DMS153 (cell line): ENCODE data around the gene ARHGEF26.

Source experiments
- DNase-seq: peaks from one replicate; lab custom pipeline; 2025; lab: John Stamatoyannopoulos, UW

The ARHGEF26 gene

DNA sequence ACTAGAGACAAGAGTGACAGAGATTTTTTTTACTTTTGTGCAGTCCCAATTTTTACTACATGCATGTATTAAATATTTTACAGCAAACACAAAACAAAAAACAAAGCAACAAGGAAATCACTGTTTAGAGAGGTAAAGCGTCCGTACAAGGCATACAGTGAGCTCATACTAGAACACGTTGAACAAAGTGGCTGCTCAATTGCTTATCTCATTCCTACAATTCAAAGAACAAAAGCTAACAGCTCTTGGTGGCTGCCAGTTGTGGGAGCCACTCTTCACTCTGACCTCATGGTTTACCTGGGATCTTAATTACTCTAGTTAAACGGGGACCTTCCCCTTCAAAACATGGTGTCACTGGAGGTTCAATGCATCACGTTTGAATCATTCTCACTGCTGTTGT is 7.6 kb upstream of the ARHGEF26 start:
- DNase-seq: no peak

GRCh38 chr3:154115332-154115731 is 5.9 kb upstream of the ARHGEF26 start:
- DNase-seq: no peak

DNA sequence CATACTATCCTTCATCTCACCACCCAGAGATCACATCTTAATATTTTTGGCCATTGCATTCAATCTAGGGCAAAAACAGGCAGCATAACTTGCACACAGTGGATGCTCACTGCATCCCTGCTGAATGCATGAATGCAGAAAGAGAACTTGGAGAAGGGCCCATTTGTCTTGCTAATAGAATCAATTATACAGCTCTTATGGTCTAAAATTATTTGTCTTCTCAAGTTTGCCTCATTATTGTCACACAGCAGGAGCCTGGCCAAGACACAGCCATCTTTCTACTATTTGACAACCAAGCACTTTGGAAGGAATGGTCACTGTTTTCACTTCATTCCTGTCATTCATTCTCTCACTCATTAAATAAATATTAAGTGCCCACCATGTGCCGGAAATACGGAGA is 1.2 kb upstream of the ARHGEF26 start:
- no peak for DNase-seq

DNA sequence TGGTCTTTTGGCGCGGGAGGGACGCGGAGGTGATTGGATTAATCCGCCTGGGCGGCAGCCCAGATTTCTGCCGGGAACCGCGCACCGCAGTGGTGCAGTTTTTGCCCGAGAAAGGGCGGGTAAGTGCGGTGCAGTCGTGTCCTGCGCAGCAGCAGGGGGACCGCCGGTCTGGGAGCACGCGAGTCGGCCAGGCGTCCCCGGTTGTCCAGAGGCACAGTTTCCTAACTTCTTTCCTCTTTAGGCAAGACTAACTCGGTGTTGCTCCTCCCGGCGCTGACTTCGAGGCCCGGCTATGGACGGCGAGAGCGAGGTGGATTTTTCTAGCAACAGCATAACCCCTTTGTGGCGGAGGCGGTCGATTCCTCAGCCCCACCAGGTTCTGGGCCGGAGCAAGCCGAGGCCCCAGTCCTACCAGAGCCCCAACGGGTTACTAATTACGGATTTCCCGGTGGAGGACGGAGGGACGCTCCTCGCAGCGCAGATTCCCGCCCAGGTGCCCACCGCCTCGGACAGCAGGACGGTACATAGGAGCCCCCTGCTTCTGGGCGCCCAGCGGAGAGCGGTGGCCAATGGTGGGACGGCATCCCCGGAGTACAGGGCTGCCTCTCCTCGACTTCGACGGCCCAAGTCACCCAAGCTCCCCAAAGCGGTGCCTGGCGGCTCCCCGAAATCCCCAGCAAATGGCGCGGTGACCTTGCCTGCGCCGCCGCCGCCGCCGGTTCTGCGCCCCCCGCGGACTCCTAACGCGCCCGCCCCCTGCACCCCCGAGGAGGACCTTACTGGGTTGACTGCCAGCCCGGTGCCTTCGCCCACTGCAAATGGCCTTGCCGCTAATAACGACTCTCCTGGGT is 736 bp downstream of the ARHGEF26 start:
- no peak for DNase-seq

- DNase-seq: no peak
Observed at GRCh38 chr3:154122552-154122911, 1.3 kb downstream of the ARHGEF26 start.

- DNase-seq: no peak
Observed at GRCh38 chr3:154122912-154123559, 1.8 kb downstream of the ARHGEF26 start.

GRCh38 chr3:154123906-154124305 is 2.7 kb downstream of the ARHGEF26 start:
- DNase-seq: no peak

- no peak for DNase-seq
Observed at GRCh38 chr3:154125378-154126030, 4.3 kb downstream of the ARHGEF26 start.

DNA sequence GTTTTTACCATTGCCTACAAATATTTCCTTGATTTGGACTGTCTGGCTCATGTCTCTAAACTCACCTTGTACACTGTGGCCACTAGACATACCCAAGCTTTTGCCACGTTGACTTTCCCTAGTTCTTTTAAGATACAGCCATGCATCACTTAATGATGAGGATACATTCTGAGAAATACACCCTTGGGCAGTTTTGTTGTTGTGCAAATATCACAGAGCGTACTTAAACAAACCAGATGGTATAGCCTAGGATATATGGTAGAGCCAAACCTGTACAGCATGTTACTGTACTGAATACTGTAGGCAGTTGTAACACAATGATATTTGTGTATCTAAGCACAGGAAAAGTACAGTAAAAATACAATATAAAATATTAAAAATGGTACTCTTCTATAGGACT is 5.5 kb downstream of the ARHGEF26 start:
- no peak for DNase-seq

GRCh38 chr3:154129625-154130024 is 8.4 kb downstream of the ARHGEF26 start:
- no peak for DNase-seq

DNA sequence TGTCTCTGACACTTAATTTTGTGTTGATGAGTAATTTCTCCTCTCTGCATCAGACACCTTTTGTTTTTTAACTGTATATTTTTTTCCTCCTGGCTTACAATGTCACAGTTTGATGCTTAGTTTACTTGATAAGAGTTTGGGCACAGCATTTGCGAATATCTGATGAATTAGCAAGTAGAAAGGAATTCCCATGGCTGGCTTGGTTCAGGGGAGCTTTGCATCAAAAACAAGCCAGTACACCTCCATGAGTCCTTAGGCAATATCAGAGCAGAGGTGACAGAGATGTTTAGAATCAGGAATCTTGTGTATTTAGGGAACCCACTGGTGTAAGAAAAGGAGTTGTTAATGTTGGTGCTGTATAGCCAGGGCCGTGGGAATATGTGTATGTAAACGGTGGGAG is 9.3 kb downstream of the ARHGEF26 start:
- DNase-seq: no peak

GRCh38 chr3:154131830-154132229 is 10.6 kb downstream of the ARHGEF26 start:
- no peak for DNase-seq

GRCh38 chr3:154132777-154133375 is 11.7 kb downstream of the ARHGEF26 start:
- DNase-seq: no peak

DNA sequence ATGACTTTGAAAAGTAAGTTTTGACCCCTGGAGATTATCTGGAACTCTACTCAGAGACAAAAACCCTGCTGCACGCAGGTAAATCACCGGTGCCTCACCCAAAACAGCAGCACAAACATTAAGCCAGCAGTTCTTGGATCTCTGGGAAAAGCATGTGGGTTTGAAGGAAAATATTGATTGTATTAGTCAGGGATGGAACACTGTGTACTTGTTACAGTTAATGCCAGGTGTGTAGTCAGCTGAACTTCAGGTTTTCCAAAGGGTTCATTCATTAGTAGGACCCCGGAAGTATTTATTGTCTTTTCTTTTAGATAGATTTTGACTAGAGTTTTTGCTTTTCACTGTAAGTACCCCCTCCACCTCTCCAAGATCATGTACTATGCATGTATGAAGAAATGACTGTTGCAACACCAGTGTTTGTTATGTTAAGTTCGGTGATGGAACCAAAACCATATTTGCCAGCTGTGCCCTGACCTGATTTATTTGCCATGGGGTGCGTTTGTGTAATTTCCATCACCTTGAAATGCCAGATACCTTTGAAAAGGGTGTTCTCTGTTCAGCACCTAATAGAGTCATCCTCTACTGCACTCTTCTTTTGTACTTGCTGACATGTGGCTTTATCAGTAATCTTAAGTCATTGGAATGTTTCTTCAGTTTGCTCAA is 14.5 kb downstream of the ARHGEF26 start:
- no peak for DNase-seq

DNA sequence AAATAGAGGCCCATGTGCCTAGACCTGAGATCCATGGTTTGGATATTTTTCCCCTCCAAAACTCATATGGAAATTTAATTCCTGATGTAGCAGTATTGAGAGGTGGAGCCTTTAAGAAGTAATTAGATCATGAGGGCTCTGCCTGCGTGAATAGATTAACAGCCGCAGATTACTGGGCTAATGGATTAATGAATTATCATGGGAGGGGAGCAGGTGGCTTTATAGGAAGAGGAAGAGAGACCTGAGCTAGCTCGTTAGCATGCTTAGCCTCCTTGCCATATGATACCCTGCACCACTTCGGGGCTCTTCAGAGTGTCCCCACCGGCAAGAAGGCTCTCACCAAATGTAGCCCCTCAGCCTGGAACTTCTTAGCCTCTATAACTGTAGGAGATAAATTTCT is 15.8 kb downstream of the ARHGEF26 start:
- no peak for DNase-seq

DNA sequence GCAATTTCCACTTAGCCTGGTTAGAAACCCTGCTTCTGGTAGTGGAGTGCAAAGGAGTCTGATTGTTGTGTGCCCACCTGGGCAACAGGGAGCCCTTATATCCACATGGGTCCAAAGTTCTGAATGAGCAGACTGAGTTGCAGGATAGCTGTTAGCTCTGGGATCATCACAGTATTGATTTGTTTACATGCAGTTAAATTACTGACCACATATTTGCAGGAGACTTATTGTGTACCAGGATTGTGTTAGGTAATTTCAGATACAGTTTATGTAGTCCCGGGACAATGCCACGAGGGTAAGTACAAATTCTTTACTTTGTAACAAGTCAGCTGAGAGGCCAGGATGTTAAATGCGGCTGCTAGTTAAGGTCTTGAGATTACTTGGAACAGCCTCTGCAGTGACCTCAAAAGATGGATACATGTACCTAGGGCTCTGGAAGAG is 18.8 kb downstream of the ARHGEF26 start:
- no peak for DNase-seq

DNA sequence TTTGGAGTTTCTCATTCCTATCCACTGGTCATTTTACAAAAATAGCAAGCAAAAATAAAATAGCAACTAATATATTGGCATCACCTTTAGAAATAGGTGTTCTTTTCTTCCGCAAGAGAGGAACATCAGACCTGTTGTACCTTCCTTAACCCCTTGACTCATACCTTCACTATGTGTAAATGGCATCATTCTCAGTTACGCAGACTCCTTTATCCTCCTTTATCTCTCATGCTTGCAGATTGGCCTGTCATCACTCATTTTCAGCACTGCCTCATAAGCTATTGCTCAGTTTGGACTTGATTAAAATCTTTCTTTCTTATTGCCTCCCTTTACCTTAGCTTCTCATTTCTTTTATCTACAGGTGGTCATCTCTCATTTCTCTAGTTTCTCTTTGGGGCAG is 21.4 kb downstream of the ARHGEF26 start:
- no peak for DNase-seq

DNA sequence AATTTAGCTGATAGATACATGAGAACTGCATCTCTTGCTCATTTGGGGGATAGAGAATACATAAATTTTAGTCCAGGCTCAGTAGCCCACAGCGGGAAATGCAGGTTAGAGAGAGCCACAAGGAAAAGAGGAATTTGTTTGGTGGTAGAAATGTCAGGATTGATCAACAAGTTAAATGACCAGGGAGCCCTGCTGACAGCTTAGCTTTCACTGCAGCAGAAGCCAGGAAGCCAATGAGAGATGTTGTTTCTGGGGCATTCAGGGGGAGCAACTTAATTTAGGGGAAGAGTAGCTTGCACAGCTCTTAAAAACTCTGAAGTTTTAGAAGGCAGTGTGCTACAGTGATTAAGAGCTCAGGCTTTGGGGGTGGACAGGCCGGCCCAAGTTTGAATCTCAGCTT is 22.7 kb downstream of the ARHGEF26 start:
- DNase-seq: no peak

GRCh38 chr3:154144825-154145465 is 23.8 kb downstream of the ARHGEF26 start:
- no peak for DNase-seq

DNA sequence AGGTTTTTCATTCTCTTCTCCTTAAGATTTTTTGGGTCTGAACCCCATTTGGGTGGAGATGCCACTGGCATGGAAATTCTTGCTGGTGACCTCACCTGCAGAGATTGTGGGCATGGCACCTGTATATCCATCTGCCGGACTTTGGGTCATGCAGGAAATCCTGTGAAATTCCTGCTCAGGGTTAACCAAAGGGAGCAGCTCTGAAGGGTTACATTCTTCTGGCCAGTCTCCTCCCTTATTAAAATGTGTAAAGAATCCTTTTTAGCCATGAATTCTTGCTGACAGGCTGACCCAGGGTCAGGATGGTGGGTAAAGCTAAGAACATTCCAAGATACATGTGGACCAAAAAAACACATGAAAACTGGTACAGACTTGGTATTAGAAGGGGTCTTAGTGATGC is 27.4 kb downstream of the ARHGEF26 start:
- no peak for DNase-seq

- no peak for DNase-seq
Observed at GRCh38 chr3:154149286-154149685, 28.1 kb downstream of the ARHGEF26 start.

- no peak for DNase-seq
Observed at GRCh38 chr3:154151969-154152368, 30.8 kb downstream of the ARHGEF26 start.
